Astrocyte (in vitro differentiated cells and primary cell): Measurements from ENCODE around the gene FOXN4. TPM values are rescaled to one million over a fixed set of nuclear protein-coding genes. Genes with fewer than 3 reads are reported as not detected.

Experiments used
- DNase-seq: peaks from one replicate; pipeline ENCODE4 v3.0.0-alpha.2; 2010; ENCODE audit warnings: low read depth
- FAIRE-seq: peaks from 2 replicates; lab custom pipeline; 2011; peaks lifted over from hg19 to GRCh38; lab: Jason Lieb, UNC
- H2AFZ ChIP-seq: 2 replicates; pipeline ENCODE4 v1.6.0; 2012; ENCODE audit warnings: low read depth, low read length, inconsistent platforms
- H3K27ac ChIP-seq: 2 replicates; pipeline ENCODE4 v1.5.1; 2011; ENCODE audit warnings: low read depth, low read length, inconsistent platforms
- H3K27me3 ChIP-seq: 2 replicates; pipeline ENCODE4 v1.6.0; 2011; ENCODE audit warnings: low read length, inconsistent platforms; ENCODE audit not compliant: insufficient read depth
- H3K36me3 ChIP-seq: 2 replicates; pipeline ENCODE4 v1.5.1; 2011; ENCODE audit warnings: low read length, inconsistent platforms; ENCODE audit not compliant: insufficient read depth
- H3K4me1 ChIP-seq: 2 replicates; pipeline ENCODE4 v1.5.1; 2011; ENCODE audit warnings: low read length, inconsistent platforms; ENCODE audit not compliant: insufficient read depth
- H3K4me2 ChIP-seq: 2 replicates; pipeline ENCODE4 v1.6.0; 2012; ENCODE audit warnings: low read length, inconsistent platforms
- H3K4me3 ChIP-seq: 2 replicates; pipeline ENCODE4 v1.5.1; 2011; ENCODE audit warnings: low read depth, mild to moderate bottlenecking, low read length, inconsistent platforms; ENCODE audit not compliant: insufficient read depth
- H3K79me2 ChIP-seq: 2 replicates; pipeline ENCODE4 v1.6.0; 2012; ENCODE audit warnings: mild to moderate bottlenecking, low read length, inconsistent platforms; ENCODE audit not compliant: insufficient read depth
- H3K9ac ChIP-seq: 2 replicates; pipeline ENCODE4 v1.6.0; 2012; ENCODE audit warnings: mild to moderate bottlenecking, low read length, inconsistent platforms
- H3K9me3 ChIP-seq: 2 replicates; pipeline ENCODE4 v1.5.1; 2012; ENCODE audit warnings: low read depth, mild to moderate bottlenecking, low read length, inconsistent platforms; ENCODE audit not compliant: insufficient read depth
- H4K20me1 ChIP-seq: 2 replicates; pipeline ENCODE4 v1.6.0; 2012; ENCODE audit warnings: low read length, inconsistent platforms; ENCODE audit not compliant: insufficient read depth
- H3K27ac Mint-ChIP-seq: one replicate; pipeline ENCODE4 v1.8.0; 2021; ENCODE audit warnings: mild to moderate bottlenecking, mixed read lengths; ENCODE audit not compliant: unreplicated experiment
- H3K27me3 Mint-ChIP-seq: one replicate; pipeline ENCODE4 v1.8.0; 2021; ENCODE audit warnings: low read depth, mixed read lengths; ENCODE audit not compliant: unreplicated experiment
- H3K36me3 Mint-ChIP-seq: one replicate; pipeline ENCODE4 v1.8.0; 2021; ENCODE audit warnings: low read depth, mixed read lengths; ENCODE audit not compliant: unreplicated experiment
- H3K4me1 Mint-ChIP-seq: one replicate; pipeline ENCODE4 v1.8.0; 2021; ENCODE audit warnings: low read depth, mixed read lengths; ENCODE audit not compliant: unreplicated experiment
- H3K4me3 Mint-ChIP-seq: one replicate; pipeline ENCODE4 v1.8.0; 2021; ENCODE audit warnings: mild to moderate bottlenecking, moderate library complexity, mixed read lengths; ENCODE audit not compliant: unreplicated experiment
- H3K9me3 Mint-ChIP-seq: one replicate; pipeline ENCODE4 v1.8.0; 2021; ENCODE audit warnings: mild to moderate bottlenecking, mixed read lengths; ENCODE audit not compliant: unreplicated experiment
- CTCF ChIP-seq: IDR thresholded peaks from 2 replicates; pipeline ENCODE4 v1.5.1; 2011; ENCODE audit warnings: low read depth, mild to moderate bottlenecking, inconsistent platforms, low read length, moderate library complexity; ENCODE audit not compliant: insufficient read depth
- EZH2 ChIP-seq: IDR thresholded peaks from 2 replicates; pipeline ENCODE4 v1.6.1; 2012; ENCODE audit warnings: mild to moderate bottlenecking, low read length, inconsistent platforms; ENCODE audit not compliant: insufficient read depth
- total RNA-seq: library from RNA; stranded (reverse); gene quantifications from 2 replicates; pipeline ENCODE4 v1.2.1, GENCODE V29; 2021

The FOXN4 gene
- total RNA-seq, 1 donor from 2014 or later, result not detected

GRCh38 chr12:109357032-109357431 lies 47.9 kb upstream of the FOXN4 start:
- Mint-ChIP-seq H3K4me3 (no peak overlapping the region), H3K36me3 (no peaks in the 10 kb centered on the region), H3K9me3 (no peaks in the 10 kb centered on the region), H3K4me1 (no peaks in the 10 kb centered on the region), H3K27me3 (peaks cover 4% of the 10 kb centered on the region), H3K27ac (no peak overlapping the region)
- H3K27ac ChIP-seq, result no peak overlapping the region
- no peak for FAIRE-seq
- TF ChIP-seq EZH2 (no peak), CTCF (no peak)
- no peaks in the 10 kb centered on the region for H3K36me3 ChIP-seq
- H3K4me3 ChIP-seq, result no peak overlapping the region
- no peaks in the 10 kb centered on the region for H3K79me2 ChIP-seq
- no peaks in the 10 kb centered on the region for H4K20me1 ChIP-seq
- no peak overlapping the region for H3K4me2 ChIP-seq
- peaks cover 34% of the 10 kb centered on the region for H3K27me3 ChIP-seq
- DNase-seq, result no peak
- H3K4me1 ChIP-seq, result no peaks in the 10 kb centered on the region
- H3K9me3 ChIP-seq, result no peaks in the 10 kb centered on the region
- no peak overlapping the region for H3K9ac ChIP-seq
- no peak overlapping the region for H2AFZ ChIP-seq

GRCh38 chr12:109356577-109356976 lies 47.5 kb upstream of the FOXN4 start:
- H3K36me3 Mint-ChIP-seq, result no peaks in the 10 kb centered on the region
- H3K79me2 ChIP-seq, result no peaks in the 10 kb centered on the region
- TF ChIP-seq EZH2, result no peak
- no peak overlapping the region for H3K27ac ChIP-seq
- H3K36me3 ChIP-seq, result no peaks in the 10 kb centered on the region
- H3K4me1 ChIP-seq, result no peaks in the 10 kb centered on the region
- no peaks in the 10 kb centered on the region for H3K9me3 ChIP-seq
- H3K9ac ChIP-seq, result no peak overlapping the region
- H3K4me3 ChIP-seq, result no peak overlapping the region
- no peak overlapping the region for H3K27ac Mint-ChIP-seq
- no peak overlapping the region for H3K4me3 Mint-ChIP-seq
- peaks cover 37% of the 10 kb centered on the region for H3K27me3 ChIP-seq
- no peaks in the 10 kb centered on the region for H3K9me3 Mint-ChIP-seq
- no peak overlapping the region for H2AFZ ChIP-seq
- H3K4me2 ChIP-seq, result no peak overlapping the region
- H3K4me1 Mint-ChIP-seq, result no peaks in the 10 kb centered on the region
- peaks cover 4% of the 10 kb centered on the region for H3K27me3 Mint-ChIP-seq
- no peak for FAIRE-seq
- DNase-seq, result no peak
- no peaks in the 10 kb centered on the region for H4K20me1 ChIP-seq

- Mint-ChIP-seq H3K9me3 (no peaks in the 10 kb centered on the region), H3K4me1 (no peaks in the 10 kb centered on the region), H3K27ac (no peak overlapping the region), H3K36me3 (no peaks in the 10 kb centered on the region), H3K4me3 (no peak overlapping the region), H3K27me3 (peaks cover 4% of the 10 kb centered on the region)
- Histone ChIP-seq H3K4me3 (no peak overlapping the region), H3K27ac (no peak overlapping the region), H3K4me1 (no peaks in the 10 kb centered on the region), H3K36me3 (no peaks in the 10 kb centered on the region), H3K27me3 (peaks cover 8% of the 10 kb centered on the region), H3K9ac (no peak overlapping the region), H3K9me3 (no peaks in the 10 kb centered on the region), H4K20me1 (no peaks in the 10 kb centered on the region), H3K79me2 (no peaks in the 10 kb centered on the region), H3K4me2 (no peak overlapping the region), H2AFZ (no peak overlapping the region)
- no peak for TF ChIP-seq CTCF
- TF ChIP-seq EZH2, result no peak
- DNase-seq, result no peak
- FAIRE-seq, result no peak
These were observed 43.1 kb upstream of the FOXN4 start for GRCh38 chr12:109352184-109352583.
